ENCODE data around the gene CR1. TPM values are rescaled to one million over a fixed set of nuclear protein-coding genes. Genes with fewer than 3 reads are reported as not detected.
"Not testable (repeated sequence)": the region's sequence is repeated elsewhere in the genome, so short reads cannot be mapped to it uniquely, and the experiment has no call there.

Gene CR1
- total RNA-seq, 1 donor from 2014 or later, result not detected

DNA sequence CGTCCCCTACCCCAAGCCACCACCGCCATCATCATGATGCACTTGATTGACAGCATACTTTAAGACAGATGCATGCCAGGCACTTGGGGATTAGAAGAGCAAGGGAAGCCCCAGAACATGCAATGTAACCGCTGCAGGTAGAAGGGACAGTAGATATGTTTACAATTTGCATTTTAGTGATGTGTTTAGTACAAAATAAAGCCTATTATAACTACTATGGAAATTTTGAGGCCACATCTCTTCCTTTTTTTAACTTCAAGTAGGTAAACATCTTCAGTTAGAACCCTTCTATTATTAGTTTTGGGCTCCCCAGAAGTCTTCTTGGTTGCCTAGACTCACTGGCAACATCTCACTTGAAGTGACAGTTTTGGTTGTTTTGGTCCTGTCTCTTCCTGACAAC is 174.2 kb downstream of the CR1 start:
- DNase-seq (ENCODE audit: low spot score), result no peak
- no peaks in the 10 kb centered on the region for H3K4me1 Mint-ChIP-seq (ENCODE audit: low read depth)
- peaks cover 7% of the 10 kb centered on the region for H3K9me3 Mint-ChIP-seq (ENCODE audit: low read depth)
- no peak overlapping the region for H3K4me3 Mint-ChIP-seq (ENCODE audit: unreplicated experiment)
- peaks cover 24% of the 10 kb centered on the region for H3K27me3 Mint-ChIP-seq (ENCODE audit: low read depth)
- H3K36me3 Mint-ChIP-seq (ENCODE audit: low read depth), result no peaks in the 10 kb centered on the region
- TF ChIP-seq, protein P1, sequence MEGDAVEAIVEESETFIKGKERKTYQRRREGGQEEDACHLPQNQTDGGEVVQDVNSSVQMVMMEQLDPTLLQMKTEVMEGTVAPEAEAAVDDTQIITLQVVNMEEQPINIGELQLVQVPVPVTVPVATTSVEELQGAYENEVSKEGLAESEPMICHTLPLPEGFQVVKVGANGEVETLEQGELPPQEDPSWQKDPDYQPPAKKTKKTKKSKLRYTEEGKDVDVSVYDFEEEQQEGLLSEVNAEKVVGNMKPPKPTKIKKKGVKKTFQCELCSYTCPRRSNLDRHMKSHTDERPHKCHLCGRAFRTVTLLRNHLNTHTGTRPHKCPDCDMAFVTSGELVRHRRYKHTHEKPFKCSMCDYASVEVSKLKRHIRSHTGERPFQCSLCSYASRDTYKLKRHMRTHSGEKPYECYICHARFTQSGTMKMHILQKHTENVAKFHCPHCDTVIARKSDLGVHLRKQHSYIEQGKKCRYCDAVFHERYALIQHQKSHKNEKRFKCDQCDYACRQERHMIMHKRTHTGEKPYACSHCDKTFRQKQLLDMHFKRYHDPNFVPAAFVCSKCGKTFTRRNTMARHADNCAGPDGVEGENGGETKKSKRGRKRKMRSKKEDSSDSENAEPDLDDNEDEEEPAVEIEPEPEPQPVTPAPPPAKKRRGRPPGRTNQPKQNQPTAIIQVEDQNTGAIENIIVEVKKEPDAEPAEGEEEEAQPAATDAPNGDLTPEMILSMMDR (IDR thresholded peaks at IDR 0.05), result no peak
- no peak overlapping the region for H3K27ac Mint-ChIP-seq (ENCODE audit: unreplicated experiment)

DNA sequence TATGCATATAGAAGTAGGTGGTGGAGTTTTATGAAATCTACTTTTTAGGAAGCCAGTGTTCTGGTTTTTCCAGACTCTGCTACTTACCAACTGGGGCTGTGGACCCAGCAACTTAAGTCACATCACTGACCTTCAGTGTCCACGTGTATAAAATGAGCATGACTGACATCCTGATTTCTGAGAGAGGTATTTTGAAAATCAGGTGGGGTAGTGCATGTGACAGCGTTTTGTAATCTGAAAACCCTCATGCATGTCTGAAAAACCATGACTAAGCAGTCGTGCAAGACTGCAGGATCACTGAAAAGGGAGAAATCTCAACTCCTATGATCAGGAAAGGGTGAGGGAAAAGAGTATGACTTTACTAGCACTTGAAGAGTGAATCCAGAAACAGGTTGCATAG is 175.0 kb downstream of the CR1 start:
- Mint-ChIP-seq H3K36me3 (ENCODE audit: low read depth) (no peaks in the 10 kb centered on the region), H3K4me1 (ENCODE audit: low read depth) (no peaks in the 10 kb centered on the region), H3K27ac (ENCODE audit: unreplicated experiment) (no peak overlapping the region), H3K9me3 (ENCODE audit: low read depth) (peaks cover 6% of the 10 kb centered on the region), H3K27me3 (ENCODE audit: low read depth) (peaks cover 24% of the 10 kb centered on the region), H3K4me3 (ENCODE audit: unreplicated experiment) (no peak overlapping the region)
- DNase-seq (ENCODE audit: low spot score), result no peak
- TF ChIP-seq, protein P1 (IDR thresholded peaks at IDR 0.05), result no peak

DNA sequence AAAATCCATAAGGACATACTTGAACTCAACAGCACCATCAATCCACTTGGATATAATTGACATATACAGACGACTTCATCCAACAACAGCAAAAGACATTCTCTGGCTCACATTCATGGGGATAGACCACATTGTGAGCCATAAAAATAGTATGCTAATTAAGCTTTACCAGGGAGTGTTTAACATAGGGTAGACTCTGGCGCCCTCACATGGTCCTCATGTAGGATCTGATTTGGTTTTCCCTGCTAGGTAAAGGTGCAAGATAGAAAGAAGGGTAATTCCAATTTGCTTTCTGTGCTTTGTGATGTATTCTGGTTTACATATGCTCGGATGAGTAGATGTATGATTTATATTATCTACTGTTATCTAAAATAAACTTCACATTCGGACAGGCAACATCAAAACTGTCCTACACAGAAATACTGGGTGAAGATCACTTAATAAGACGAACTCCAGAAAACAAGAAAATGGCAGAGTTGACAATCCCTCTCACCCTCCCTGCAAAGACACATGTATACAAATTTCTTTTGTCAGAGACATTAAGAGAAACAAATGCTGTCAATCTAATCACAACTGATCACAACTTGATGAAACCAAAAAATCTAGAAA is 176.7 kb downstream of the CR1 start:
- Mint-ChIP-seq H3K4me3 (ENCODE audit: unreplicated experiment) (no peak overlapping the region), H3K9me3 (ENCODE audit: low read depth) (no peaks in the 10 kb centered on the region), H3K36me3 (ENCODE audit: low read depth) (no peaks in the 10 kb centered on the region), H3K4me1 (ENCODE audit: low read depth) (no peaks in the 10 kb centered on the region), H3K27me3 (ENCODE audit: low read depth) (peaks cover 20% of the 10 kb centered on the region), H3K27ac (ENCODE audit: unreplicated experiment) (no peak overlapping the region)
- TF ChIP-seq, protein P1 (IDR thresholded peaks at IDR 0.05), result peak; percentile 56
- DNase-seq (ENCODE audit: low spot score), result no peak

DNA sequence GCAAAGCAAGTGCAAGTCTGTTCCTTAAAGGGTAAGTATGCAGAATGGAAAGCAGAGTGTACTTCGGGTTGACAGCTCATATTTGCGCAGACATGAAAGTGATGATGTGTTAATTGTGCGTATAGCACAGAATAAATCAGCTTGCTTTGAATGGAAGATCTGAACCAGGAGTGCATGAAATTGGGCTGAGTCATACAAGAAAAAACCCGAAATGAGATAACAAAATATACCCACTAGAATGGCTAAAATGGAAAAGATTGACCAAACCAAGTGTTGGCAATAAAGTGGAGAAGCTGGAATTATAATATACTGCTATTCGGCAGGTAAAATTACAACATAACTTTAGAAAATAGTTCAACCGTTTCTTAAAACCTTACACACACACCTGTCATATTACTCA is 177.4 kb downstream of the CR1 start:
- Mint-ChIP-seq H3K9me3 (ENCODE audit: low read depth) (no peaks in the 10 kb centered on the region), H3K4me3 (ENCODE audit: unreplicated experiment) (no peak overlapping the region), H3K27ac (ENCODE audit: unreplicated experiment) (no peak overlapping the region), H3K27me3 (ENCODE audit: low read depth) (peaks cover 18% of the 10 kb centered on the region), H3K36me3 (ENCODE audit: low read depth) (no peaks in the 10 kb centered on the region), H3K4me1 (ENCODE audit: low read depth) (no peaks in the 10 kb centered on the region)
- TF ChIP-seq, protein P1 (IDR thresholded peaks at IDR 0.05), result no peak
- no peak for DNase-seq (ENCODE audit: low spot score)

DNA sequence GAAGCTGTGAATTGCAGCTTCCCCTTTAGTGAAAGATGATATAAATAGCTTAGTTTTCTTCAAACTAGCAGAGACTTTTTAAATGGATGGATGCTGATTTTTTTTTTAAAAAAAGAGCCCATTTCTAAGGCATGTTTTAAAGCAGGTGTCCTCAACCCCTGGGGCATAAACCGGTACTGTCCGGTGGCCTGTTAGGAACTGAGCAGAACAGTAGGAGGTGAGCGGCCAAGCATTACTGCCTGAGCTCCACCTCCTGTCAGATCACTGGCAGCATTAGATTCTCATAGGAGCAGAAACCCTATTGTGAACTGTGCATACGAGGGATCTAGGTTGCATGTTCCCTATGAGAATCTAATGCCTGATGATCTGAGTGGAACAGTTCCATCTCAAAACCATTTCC is 180.2 kb downstream of the CR1 start:
- Mint-ChIP-seq H3K4me3 (ENCODE audit: unreplicated experiment) (no peak overlapping the region), H3K27ac (ENCODE audit: unreplicated experiment) (no peak overlapping the region), H3K4me1 (ENCODE audit: low read depth) (peaks cover 18% of the 10 kb centered on the region), H3K36me3 (ENCODE audit: low read depth) (no peaks in the 10 kb centered on the region), H3K9me3 (ENCODE audit: low read depth) (no peaks in the 10 kb centered on the region), H3K27me3 (ENCODE audit: low read depth) (peaks cover 12% of the 10 kb centered on the region)
- no peak for DNase-seq (ENCODE audit: low spot score)
- TF ChIP-seq, protein P1 (IDR thresholded peaks at IDR 0.05), result no peak

DNA sequence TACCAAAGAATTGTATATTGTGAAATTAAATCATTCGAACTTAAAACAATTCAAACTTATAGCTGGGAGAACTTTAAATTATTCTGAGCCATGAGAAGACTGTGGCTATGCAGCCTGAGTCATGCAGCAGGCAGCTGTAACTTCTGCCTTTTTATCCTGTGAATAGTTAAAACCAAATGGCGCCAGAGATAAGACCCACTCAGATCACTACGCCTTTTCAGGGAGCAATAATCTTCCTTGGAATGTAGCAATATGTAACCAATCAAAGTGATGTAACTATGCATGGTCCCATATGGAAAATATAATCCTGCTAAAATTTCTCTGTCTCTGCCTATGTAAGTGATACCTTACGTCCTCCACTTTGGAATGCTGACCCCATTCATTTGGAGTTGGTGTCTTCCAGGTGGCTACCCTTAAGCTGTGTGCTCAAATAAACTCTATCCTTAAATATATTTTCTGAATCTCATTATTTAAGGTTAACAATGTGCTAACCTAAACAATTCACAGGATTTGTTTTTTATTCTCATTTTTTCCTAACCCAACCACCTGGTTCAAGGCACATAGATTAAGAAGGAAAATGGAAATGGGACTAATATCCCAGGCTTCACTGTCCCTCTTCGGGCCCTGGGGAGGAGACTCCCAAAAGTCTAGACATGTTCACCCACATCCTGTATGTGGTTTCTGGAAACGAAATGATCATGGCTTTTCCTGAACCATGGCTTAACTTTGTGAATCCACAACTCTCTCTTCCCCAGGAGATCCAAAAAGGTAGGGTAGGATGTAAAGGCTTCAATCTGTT is 184.8 kb downstream of the CR1 start:
- Mint-ChIP-seq H3K27ac (ENCODE audit: unreplicated experiment) (peak overlapping the region; percentile 65), H3K4me1 (ENCODE audit: low read depth) (peaks cover 24% of the 10 kb centered on the region)
- not testable (repeated sequence) for H3K4me3 Mint-ChIP-seq (ENCODE audit: unreplicated experiment); DNase-seq (ENCODE audit: low spot score); H3K9me3 Mint-ChIP-seq (ENCODE audit: low read depth); H3K27me3 Mint-ChIP-seq (ENCODE audit: low read depth); H3K36me3 Mint-ChIP-seq (ENCODE audit: low read depth)

DNA sequence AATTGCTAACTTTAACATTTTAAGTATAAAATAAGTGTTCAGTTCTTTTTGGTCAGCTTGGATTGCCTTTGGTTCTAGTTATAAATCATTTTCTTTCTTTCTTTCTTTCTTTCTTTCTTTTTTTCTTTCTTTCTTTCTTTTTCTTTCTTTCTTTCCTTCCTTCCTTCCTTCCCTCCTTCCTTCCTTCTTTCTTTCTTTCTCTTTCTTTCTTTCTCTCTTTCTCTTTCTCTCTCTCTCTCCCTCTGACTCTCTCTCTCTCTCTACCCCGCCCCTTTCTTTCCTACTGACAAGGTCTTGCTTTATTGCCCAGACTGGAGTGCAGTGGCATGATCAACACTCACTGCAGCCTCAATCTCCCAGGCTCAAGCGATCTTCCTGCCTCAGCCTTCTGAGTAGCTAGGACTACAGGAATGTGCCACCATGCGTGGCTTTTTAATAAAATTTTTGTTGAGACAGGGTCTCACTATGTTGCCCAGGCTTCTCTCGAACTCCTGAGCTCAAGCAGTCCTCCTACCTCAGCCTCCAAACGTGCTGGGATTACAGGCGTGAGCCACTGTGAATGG is 187.0 kb downstream of the CR1 start:
- peaks cover 24% of the 10 kb centered on the region for H3K4me1 Mint-ChIP-seq (ENCODE audit: low read depth)
- not testable (repeated sequence) for H3K9me3 Mint-ChIP-seq (ENCODE audit: low read depth); DNase-seq (ENCODE audit: low spot score); H3K27me3 Mint-ChIP-seq (ENCODE audit: low read depth); H3K36me3 Mint-ChIP-seq (ENCODE audit: low read depth); H3K4me3 Mint-ChIP-seq (ENCODE audit: unreplicated experiment)
- peak overlapping the region; percentile 57 for H3K27ac Mint-ChIP-seq (ENCODE audit: unreplicated experiment)

DNA sequence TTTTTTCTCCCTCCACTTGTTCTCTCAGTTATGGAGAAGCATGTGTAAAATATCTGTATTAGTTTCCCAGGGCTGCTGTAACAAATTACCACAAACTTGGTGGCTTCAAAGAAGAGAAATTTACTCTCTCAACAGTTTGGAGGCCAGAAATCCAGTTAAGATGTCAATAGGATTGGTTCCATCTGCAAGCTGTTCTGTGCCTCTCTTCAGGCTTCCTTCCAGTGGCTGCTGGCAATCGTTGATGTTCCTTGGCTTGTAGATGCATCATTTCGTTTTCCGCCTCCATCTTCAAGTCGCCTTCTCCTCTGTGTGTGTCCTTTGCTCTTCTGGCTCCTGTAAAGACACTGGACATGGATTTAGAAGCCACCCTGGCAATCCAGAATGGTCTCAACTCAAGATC is 194.6 kb downstream of the CR1 start:
- H3K27ac Mint-ChIP-seq (ENCODE audit: unreplicated experiment); H3K36me3 Mint-ChIP-seq (ENCODE audit: low read depth); DNase-seq (ENCODE audit: low spot score); H3K4me1 Mint-ChIP-seq (ENCODE audit: low read depth); H3K4me3 Mint-ChIP-seq (ENCODE audit: unreplicated experiment); H3K9me3 Mint-ChIP-seq (ENCODE audit: low read depth): not testable (repeated sequence)
- peaks cover 25% of the 10 kb centered on the region for H3K27me3 Mint-ChIP-seq (ENCODE audit: low read depth)
